Fibroblast of lung (primary cell): ENCODE measurements around the gene EPHB3. TPM values are rescaled to one million over a fixed set of nuclear protein-coding genes. Genes with fewer than 3 reads are reported as not detected.

ENCODE experiments used
- DNase-seq, 2 donors: peaks; one replicate each; pipeline versions ENCODE4 v3.0.0 to v3.0.0-alpha.2; 2010; ENCODE audit warnings: low read depth in 2 of 2
- H2AFZ ChIP-seq: 2 replicates; pipeline ENCODE4 v1.5.1; 2012; ENCODE audit warnings: low read length, control low read depth, inconsistent platforms
- H3K27ac ChIP-seq: 2 replicates; pipeline ENCODE4 v1.5.1; 2011; ENCODE audit warnings: low read length, control low read depth; ENCODE audit not compliant: insufficient read depth
- H3K27me3 ChIP-seq: 2 replicates; pipeline ENCODE4 v1.5.1; 2011; ENCODE audit warnings: mild to moderate bottlenecking, low read length; ENCODE audit not compliant: control insufficient read depth, insufficient read depth
- H3K36me3 ChIP-seq: 2 replicates; pipeline ENCODE4 v1.5.1; 2011; ENCODE audit warnings: low read length; ENCODE audit not compliant: control insufficient read depth, insufficient read depth
- H3K4me1 ChIP-seq: 2 replicates; pipeline ENCODE4 v1.5.1; 2011; ENCODE audit warnings: low read length; ENCODE audit not compliant: control insufficient read depth, insufficient read depth; ENCODE audit errors: extremely low read depth
- H3K4me2 ChIP-seq: 2 replicates; pipeline ENCODE4 v1.5.1; 2011; ENCODE audit warnings: low read length, control low read depth; ENCODE audit not compliant: insufficient read depth; ENCODE audit errors: extremely low read depth
- H3K4me3 ChIP-seq, 4 experiments: fragments of 200-600 bp in 1 of 4; sonication (generic) in 1 of 4; replicated peaks in 1 of 4; 2 replicates each; pipeline ENCODE4 v1.5.1; 2011 to 2016; ENCODE audit warnings: low read length in 4 of 4, low read depth in 3 of 4, mild to moderate bottlenecking in 3 of 4, control low read depth in 2 of 4, inconsistent platforms in 1 of 4, mixed read lengths in 1 of 4; ENCODE audit not compliant: insufficient read depth in 1 of 4; ENCODE audit errors: control extremely low read depth in 1 of 4
- H3K79me2 ChIP-seq: 2 replicates; pipeline ENCODE4 v1.5.1; 2012; ENCODE audit warnings: mild to moderate bottlenecking, low read length, inconsistent platforms; ENCODE audit not compliant: control insufficient read depth, insufficient read depth
- H3K9ac ChIP-seq: 2 replicates; pipeline ENCODE4 v1.5.1; 2011; ENCODE audit warnings: mild to moderate bottlenecking, low read length, control low read depth; ENCODE audit not compliant: insufficient read depth
- H3K9me3 ChIP-seq: 2 replicates; pipeline ENCODE4 v1.5.1; 2012; ENCODE audit warnings: low read depth, low read length; ENCODE audit not compliant: control insufficient read depth, insufficient read depth
- H4K20me1 ChIP-seq: 2 replicates; pipeline ENCODE4 v1.5.1; 2011; ENCODE audit warnings: low read length; ENCODE audit not compliant: control insufficient read depth, insufficient read depth; ENCODE audit errors: extremely low read depth
- EZH2 ChIP-seq: IDR thresholded peaks from 2 replicates; pipeline ENCODE4 v1.5.1; 2012; ENCODE audit warnings: low read length, control low read depth, mild to moderate bottlenecking; ENCODE audit errors: missing control alignments
- polyA plus RNA-seq, 2 donors: library from polyadenylated mRNA; depleted of rRNA in 1 of 2; stranded (reverse) in 1 of 2; unstranded in 1 of 2; fragments of >200 nt; gene quantifications; 2 replicates each; pipeline ENCODE4 v1.2.1, GENCODE V29; 2011 to 2012; ENCODE audit warnings: missing spikeins in 1 of 2
- total RNA-seq: library from RNA; depleted of rRNA; stranded (reverse); fragments of >200 nt; gene quantifications from 2 replicates; pipeline ENCODE4 v1.2.1, GENCODE V29; 2014
- TF ChIP-seq, protein P1 (sequence below), 2 donors: IDR thresholded peaks in 1 of 2; conservative IDR thresholded peaks in 1 of 2; 1 replicate in 1 of 2; 2 replicates in 1 of 2; pipeline ENCODE4 v1.5.1; 2011 to 2012; ENCODE audit warnings: low read length in 2 of 2, control low read depth in 1 of 2, inconsistent platforms in 1 of 2, low read depth in 1 of 2, mild to moderate bottlenecking in 1 of 2

The EPHB3 gene
- total and polyA plus RNA-seq, 2 donors (not counting 1 experiment from before 2014, with no cell fraction given), result 1.6 to 7.6 TPM

DNA sequence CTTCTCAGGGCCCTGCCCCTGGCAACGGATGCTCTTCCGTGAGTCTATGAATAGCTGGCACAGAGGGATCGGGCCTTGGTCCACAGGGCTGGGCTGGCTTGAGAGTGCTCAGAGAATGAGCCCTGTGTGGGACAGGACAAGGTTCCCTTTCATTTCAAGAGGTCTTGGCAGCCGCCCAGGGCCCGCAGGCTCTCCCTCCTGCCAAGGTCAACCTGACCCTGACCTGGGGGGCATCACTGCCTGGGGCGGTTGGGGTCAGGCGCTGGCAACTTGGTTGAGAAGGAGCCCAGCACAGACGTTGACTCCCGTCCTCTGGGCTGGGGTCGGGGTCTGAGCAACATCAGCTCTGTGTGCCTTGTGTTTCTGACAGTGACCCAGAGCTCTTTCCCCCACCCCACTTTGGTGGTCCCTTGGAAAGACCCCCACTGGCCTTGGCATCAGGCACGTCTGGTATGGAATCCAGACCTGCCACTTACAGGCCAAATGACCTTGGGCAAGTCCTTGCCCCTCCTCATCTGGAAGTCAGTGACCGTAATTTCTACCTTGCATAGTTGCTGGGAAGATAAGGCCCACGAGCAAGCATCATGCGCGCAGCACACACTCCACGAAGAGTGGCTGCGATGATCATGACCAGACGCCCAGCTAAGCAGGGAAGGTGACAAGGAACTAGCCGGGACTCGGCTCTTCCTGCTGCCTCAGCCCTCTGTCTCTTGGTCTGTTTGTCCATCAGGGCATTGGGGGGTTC lies 36.4 kb downstream of the EPHB3 start:
- Histone ChIP-seq H3K4me2 (no peak overlapping the region), H3K4me1 (peaks cover 3% of the 10 kb centered on the region), H3K9ac (no peak overlapping the region), H3K36me3 (no peaks in the 10 kb centered on the region), H4K20me1 (no peaks in the 10 kb centered on the region), H3K9me3 (no peaks in the 10 kb centered on the region), H3K79me2 (no peaks in the 10 kb centered on the region), H2AFZ (no peak overlapping the region), H3K27ac (no peak overlapping the region), H3K27me3 (peaks cover 18% of the 10 kb centered on the region), H3K4me3 (no peak overlapping the region)
- TF ChIP-seq, protein P1, sequence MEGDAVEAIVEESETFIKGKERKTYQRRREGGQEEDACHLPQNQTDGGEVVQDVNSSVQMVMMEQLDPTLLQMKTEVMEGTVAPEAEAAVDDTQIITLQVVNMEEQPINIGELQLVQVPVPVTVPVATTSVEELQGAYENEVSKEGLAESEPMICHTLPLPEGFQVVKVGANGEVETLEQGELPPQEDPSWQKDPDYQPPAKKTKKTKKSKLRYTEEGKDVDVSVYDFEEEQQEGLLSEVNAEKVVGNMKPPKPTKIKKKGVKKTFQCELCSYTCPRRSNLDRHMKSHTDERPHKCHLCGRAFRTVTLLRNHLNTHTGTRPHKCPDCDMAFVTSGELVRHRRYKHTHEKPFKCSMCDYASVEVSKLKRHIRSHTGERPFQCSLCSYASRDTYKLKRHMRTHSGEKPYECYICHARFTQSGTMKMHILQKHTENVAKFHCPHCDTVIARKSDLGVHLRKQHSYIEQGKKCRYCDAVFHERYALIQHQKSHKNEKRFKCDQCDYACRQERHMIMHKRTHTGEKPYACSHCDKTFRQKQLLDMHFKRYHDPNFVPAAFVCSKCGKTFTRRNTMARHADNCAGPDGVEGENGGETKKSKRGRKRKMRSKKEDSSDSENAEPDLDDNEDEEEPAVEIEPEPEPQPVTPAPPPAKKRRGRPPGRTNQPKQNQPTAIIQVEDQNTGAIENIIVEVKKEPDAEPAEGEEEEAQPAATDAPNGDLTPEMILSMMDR (conservative IDR thresholded peaks at IDR 0.05 in 1 of 2, IDR thresholded peaks at IDR 0.05 in 1 of 2; ENCODE audit: low read depth in 1 of 2, low read length in 2 of 2), result no peak
- no peak for TF ChIP-seq EZH2
- DNase-seq, result no peak

DNA sequence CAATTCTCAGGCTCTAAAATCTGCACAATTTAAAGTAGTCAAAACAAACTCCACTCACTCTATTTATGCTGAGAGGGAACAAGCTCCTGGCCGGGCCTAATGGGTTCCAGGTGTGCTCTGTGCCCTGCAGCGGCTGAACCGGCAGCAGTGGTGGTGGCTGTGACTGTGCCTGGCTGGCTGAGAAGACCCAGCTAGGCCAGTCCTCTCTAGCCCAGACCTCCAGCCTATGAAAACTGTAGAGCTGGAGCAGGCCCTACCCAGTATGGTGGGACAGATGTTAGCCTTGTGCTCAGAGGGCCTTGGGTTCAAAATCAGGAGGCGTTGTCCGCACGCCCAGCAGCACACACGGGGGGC lies 37.0 kb downstream of the EPHB3 start:
- H3K36me3 ChIP-seq, result no peaks in the 10 kb centered on the region
- no peaks in the 10 kb centered on the region for H3K79me2 ChIP-seq
- no peak for DNase-seq
- no peak overlapping the region for H3K4me3 ChIP-seq
- no peaks in the 10 kb centered on the region for H3K4me1 ChIP-seq
- no peak overlapping the region for H3K4me2 ChIP-seq
- H4K20me1 ChIP-seq, result no peaks in the 10 kb centered on the region
- H3K9me3 ChIP-seq, result no peaks in the 10 kb centered on the region
- no peak overlapping the region for H2AFZ ChIP-seq
- peaks cover 24% of the 10 kb centered on the region for H3K27me3 ChIP-seq
- no peak for TF ChIP-seq EZH2
- TF ChIP-seq, protein P1 (conservative IDR thresholded peaks at IDR 0.05 in 1 of 2, IDR thresholded peaks at IDR 0.05 in 1 of 2; ENCODE audit: low read depth in 1 of 2, low read length in 2 of 2), result no peak
- no peak overlapping the region for H3K27ac ChIP-seq
- H3K9ac ChIP-seq, result no peak overlapping the region

DNA sequence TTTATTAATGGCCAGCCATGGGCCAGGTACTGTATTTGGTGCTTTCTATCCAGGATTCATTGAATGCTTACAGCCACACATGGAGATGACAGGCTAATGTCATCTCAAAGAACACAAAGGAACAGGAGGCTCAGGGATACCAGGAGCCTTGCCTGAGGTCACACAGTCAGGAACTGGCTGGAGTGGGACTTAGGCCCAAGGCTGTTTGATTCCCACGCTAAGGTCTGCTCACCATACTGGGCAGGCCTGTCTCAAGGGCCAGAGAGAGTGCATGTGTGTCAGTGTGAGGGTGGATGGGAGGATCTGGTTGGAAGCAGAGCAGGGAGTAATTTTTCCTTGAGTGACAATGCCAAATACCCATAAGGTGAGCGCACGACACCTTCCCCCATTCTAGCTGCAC lies 37.6 kb downstream of the EPHB3 start:
- Histone ChIP-seq H3K36me3 (no peaks in the 10 kb centered on the region), H3K4me2 (no peak overlapping the region), H3K9ac (no peak overlapping the region), H4K20me1 (no peaks in the 10 kb centered on the region), H3K4me3 (no peak overlapping the region), H3K27me3 (peaks cover 30% of the 10 kb centered on the region), H3K4me1 (no peaks in the 10 kb centered on the region), H2AFZ (no peak overlapping the region), H3K27ac (no peak overlapping the region), H3K9me3 (no peaks in the 10 kb centered on the region), H3K79me2 (no peaks in the 10 kb centered on the region)
- TF ChIP-seq, protein P1 (conservative IDR thresholded peaks at IDR 0.05 in 1 of 2, IDR thresholded peaks at IDR 0.05 in 1 of 2; ENCODE audit: low read depth in 1 of 2, low read length in 2 of 2), result no peak
- TF ChIP-seq EZH2, result no peak
- no peak for DNase-seq
